Measurements from ENCODE around the gene CAMTA1. TPM values are rescaled to one million over a fixed set of nuclear protein-coding genes. Genes with fewer than 3 reads are reported as not detected.

Gene CAMTA1
- total RNA-seq, 1 donor from 2014 or later: 34.4 TPM

DNA sequence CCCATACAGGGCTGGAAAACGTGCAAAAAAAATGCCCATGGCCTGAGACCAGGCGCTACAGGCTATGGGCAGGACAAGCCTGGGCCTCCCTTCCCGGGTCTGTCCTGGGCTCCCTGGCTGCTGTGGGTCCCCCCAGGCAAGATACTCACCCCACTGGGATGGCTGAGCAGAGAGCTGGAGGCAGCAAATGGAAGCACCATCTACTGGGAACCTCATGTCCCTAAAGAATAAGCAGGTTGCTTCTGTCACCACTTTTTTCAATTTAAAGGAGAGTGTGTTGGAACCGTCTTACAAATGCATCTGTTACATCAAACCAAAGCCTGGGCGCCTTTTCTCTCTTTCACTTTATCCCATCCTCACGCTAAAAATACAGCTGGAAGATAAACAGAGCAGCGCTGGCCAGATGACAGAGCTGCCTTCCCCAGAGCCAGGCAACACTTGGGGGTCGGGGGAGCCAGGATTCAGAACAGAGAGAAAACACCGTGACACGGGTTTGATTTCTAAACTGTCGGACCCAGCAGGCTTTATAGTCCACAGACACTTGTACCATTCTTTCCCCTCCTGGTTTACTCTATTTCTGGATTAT lies 723.8 kb downstream of the CAMTA1 start:
- ATAC-seq: no peak

- ATAC-seq: no peak
These were observed 724.3 kb downstream of the CAMTA1 start for GRCh38 chr1:7509598-7509997.

GRCh38 chr1:7510389-7510931 lies 725.2 kb downstream of the CAMTA1 start:
- no peak for ATAC-seq

GRCh38 chr1:7511381-7511780 lies 726.1 kb downstream of the CAMTA1 start:
- ATAC-seq: no peak

- ATAC-seq: no peak
These were observed 727.8 kb downstream of the CAMTA1 start for GRCh38 chr1:7513081-7513480.

DNA sequence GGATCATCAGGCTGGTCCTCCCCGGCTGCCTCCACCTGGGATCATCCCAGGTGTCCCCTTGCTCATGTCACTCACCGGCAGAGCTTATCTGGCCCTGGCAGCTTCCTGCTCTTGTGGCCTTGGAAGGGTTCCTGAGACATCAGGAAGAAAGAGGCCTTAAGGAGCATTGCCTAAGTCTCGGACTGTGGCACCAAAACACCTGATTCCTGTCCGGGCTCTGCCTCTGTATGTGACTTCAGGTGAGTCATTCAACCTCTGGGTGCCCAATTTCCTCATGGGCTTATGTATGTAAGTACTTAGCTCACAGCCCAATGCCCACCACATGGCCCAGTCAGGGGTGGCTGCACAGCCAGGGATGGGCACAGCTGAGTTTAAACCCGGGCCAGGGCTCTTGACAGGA lies 729.9 kb downstream of the CAMTA1 start:
- ATAC-seq: no peak

DNA sequence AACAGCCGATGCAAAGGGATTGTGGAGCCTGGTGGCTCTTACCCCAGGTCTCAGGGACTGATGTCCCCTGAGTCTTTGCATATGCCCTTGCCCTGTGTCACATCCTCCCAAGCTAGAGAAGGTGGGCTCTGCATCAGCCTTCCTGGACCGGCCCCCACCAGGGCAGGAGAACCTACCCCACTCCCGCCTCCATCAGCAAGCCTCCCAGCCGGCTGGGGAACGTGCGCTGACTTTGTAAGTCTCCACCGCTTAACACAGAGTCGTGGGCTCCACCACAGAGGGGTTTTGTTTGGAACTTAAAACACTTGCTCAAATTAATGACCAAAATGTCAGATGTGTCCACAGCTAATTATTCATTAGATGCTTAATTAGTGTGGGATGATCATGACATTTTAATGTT lies 730.6 kb downstream of the CAMTA1 start:
- ATAC-seq: no peak

DNA sequence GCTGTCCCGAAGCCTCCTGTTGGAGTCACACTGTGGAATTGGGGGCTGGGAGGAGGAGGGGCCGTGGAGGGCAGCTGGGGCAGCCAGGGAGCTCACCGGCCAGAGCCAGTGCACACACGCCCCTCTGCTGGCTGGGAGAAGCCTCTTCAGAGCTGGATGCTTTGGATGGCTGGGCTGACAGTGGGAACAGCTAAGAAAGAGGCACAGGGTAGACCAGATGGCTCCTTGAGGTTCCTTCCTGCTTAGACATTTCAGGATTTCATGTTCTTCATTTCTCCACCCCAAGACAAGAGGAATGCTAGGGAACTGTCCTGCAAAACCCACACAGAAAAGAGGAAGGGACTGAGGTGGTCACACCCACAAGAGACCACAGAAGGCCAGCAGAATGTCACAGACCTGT lies 731.1 kb downstream of the CAMTA1 start:
- ATAC-seq: no peak

DNA sequence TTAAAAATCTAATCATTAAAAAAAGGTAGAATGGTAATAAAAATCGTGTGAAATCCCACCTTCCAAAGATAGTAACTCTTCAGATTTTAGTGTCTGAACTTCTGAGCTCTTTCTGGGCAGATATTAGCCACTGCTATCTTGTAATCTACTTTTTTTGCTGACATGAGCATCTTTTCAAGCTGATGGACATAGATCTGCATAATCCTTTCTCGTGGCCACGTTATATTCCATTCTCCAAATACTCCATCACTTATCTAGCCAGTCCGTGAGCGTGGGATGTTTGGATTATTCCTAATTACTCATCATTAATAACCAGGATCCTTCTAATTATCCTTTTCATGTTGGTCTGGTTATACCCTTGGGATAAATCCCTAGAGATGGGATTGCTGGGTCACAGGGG lies 731.7 kb downstream of the CAMTA1 start:
- no peak for ATAC-seq

DNA sequence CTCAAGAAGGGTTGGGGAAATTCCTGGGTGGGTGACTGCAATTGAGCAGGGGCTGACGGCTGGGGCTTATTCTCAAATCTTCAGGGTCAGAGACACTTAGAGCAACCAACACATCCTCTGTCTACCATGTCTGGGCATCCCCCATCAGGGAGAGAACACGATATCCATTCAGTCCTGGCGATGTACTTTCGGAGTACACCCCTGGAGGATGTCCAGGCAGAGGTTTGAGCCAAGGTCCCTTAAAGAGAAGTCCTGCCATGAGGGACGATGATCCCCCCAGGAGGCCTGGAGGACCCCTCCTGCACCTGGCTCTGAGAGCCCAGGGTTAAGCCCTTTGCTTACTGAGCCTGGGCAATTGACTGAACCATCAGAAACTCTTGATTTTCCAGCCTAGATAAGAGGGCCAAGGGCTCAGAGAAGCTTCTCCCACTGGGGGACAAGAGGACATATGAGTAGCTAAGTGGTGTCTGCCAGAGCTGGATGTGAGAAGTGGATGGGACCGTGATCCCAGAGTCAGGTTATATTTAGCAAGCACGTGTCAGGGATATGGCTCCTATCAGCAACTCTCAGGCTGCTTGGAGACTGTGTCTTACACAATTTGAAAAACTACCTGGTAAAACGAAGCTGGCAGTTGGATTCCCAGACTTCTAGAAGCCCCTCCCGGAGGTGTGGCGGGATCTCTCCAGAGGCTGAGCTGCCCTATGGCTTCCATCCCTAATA lies 732.5 kb downstream of the CAMTA1 start:
- no peak for ATAC-seq

DNA sequence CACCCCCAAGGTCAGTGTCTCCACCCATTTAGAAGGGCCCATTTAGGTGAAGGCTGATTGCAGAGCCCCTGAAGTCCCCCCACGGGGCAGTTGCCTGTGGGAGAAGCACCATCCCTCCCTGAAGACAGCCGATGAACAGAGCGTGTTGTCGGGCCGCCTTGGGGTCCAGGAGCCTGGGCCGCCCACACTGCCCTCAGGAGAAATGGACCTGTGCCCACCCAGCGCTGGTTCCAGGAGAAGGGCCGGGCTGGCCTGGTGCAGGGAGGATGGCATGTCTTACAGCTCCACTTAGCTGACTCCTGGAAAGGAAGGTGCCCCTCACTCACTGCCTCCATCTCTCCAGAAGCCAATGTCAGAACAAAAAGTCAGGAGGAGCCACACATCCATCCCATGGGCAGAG lies 733.2 kb downstream of the CAMTA1 start:
- no peak for ATAC-seq

- ATAC-seq: no peak
These were observed 734.1 kb downstream of the CAMTA1 start for GRCh38 chr1:7519181-7519860.

DNA sequence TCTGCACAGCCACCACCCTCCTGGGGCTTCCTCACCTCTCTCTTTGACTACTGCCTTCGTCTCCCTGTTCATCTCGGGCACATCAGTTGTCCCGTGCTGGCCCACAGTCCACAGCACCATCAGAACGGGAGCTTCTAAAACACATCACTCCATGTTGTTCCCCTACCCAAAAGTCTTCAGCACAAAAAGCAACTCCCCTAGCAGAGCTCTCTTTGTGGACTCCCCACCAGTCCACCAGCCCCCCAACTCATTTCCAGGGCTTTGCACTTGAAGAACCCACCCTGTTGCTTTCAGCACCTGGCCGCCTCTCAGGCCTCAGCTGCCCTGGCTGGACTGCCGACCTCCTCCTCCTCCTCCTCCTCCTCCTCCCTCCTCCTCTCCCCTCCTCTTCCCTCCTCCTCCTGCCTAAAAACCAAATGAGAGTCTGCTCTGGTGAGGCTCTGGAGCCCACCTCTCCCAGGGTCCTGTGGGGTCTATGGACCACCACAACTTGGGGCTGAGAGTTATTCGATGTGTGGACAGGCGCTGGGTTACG lies 734.7 kb downstream of the CAMTA1 start:
- ATAC-seq: no peak

- no peak for ATAC-seq
These were observed 735.2 kb downstream of the CAMTA1 start for GRCh38 chr1:7520496-7520895.

DNA sequence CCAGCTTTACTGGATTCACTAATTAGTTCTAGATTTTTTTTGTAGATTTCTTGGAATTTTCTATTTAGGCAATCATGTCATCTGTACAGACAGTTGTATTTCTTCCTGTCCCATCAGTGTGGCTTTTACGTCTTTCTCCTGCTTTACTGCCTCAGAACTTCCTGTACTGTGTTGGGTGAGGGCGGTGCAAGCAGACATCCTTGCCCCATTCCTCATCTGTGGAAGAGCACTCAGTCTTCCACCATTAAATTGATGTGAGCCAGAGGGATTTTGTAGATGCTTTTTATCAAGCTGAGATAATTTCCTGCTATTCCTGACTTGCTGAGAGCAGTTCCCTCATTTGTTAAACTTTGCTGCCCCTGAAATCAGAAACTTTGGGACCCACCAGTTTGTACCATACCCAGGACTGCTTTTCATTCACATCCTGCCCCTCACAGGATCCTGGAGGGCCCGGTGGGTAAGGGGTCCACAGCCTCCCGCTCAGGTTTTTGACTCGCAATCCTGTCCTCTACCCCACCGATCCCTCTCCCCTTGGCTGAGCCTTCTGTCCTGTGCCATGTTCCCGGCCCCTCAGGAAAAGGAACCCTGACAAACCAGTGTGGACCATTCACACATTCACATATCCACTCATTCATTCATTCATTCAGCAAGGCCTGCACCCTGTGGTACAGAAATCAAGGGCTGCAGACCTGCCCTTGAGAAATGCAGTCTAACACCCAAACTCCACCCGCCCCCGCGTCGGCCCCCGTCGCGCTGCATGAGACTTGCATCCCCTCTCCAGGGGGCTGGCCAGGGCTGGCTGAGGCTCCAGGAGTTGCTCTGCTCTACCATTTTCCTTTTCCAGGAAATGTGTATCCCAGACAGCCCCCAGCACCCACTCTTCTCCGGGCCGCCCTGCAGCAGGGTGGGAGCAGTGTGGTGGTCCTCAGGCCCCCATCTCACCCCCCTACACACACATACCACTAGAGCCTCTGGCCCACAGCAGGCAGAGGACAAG lies 739.4 kb downstream of the CAMTA1 start:
- no peak for ATAC-seq

GRCh38 chr1:7525338-7526063 lies 740.2 kb downstream of the CAMTA1 start:
- ATAC-seq: no peak

DNA sequence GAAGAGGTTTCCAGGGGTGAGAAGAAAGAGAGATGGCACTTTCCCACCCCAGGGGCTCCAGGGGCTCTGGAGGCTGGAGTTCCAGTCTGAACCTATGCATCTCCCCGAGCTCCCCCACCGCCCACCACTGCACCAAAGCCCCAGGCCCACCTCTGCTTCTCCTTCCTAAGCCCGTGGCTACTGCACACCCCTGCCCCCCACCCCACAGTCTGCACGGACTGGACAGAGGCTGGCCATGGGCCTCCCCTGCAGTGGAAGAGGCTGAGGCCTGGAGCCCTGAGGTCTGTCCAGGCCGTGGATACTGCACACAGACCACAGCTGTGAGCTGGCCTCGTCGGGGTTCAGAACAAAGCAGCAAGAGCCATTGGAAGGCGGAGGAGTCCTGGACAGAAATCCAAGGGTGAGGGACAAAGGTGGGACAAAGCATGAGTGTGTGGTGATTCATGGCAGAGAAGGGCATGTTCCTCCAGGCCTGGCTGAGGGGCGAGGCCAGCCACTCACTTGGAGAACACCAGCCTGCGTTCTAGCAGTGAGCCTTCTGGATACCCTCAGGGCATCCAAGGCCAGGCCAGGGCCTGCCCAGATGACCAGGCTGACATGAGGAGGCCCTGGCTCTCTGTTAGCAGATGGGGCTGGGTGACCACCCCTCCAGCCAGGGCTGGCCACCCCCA lies 741.1 kb downstream of the CAMTA1 start:
- peak; percentile 49 for ATAC-seq

DNA sequence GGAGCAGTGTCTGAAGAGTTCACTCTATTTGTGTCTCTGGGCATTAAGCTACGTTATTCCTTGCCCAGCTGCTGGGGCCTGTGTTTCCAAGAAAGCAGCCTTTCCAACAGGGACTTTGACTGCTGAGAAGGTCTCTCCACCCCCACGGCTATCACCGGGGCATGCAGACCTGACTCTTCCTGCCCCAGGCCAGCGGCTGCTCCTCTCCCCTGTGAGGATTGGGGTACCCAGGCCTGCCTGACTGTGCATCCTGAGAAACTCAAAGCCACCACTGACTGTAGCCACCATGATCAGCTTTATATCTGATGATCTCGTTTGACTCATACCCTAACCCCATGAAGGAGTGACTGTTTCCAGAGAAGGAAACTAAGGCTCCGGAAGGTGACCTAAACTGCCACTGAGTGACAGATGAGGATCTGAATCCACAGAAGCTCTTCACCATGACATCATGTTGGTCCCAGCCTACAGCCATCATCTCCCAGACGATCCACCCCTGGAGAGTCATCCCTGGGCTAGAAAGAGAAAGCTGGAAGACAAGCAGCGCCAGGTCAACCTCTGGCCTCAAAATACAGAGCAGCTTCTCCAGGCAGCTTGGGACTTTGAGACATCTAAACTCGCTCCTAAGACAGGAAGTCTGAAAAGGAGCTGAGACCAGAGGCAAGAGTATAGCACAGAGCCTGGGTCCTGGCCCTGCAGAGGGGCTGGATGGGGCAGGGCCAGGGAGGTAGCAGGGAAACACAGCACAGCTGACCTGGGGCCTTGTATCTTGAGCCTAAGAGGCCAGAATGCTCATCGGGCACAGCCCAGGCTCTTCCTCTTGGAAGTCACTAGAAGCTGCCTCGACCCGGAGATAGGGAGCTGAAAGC lies 741.8 kb downstream of the CAMTA1 start:
- ATAC-seq: no peak

DNA sequence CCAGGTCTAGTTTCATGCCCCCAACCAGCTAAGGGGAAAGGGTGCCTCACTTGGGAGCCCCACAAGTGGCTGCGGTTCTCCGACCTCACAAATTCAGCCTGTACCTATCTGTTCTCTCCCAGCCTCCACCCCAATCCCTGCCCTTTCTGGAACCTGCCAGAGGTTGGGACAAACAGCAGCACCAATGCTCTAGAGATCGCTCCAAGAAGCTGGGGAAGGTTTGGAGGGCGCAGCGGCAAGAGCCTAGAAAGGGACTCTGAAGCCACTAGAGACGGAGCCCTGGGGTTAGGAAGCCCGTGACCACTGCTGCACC lies 742.4 kb downstream of the CAMTA1 start:
- ATAC-seq: no peak
